Mesenchymal stem cell (in vitro differentiated cells and primary cell): Measurements from ENCODE around the gene CLEC9A.
A peak's percentile ranks its signal among the peaks of the same experiment; 100 is the strongest.

ENCODE experiments used
- DNase-seq: peaks from one replicate; pipeline ENCODE4 v3.0.0-alpha.2; 2013
- H2AFZ ChIP-seq: one replicate; pipeline ENCODE4 v1.6.1; 2013; ENCODE audit warnings: low read depth, mild to moderate bottlenecking, control low read depth, inconsistent platforms, low read length, moderate library complexity
- H2AK5ac ChIP-seq: 2 replicates; pipeline ENCODE4 v1.6.1; 2013; ENCODE audit warnings: low read length, moderate library complexity, mild to moderate bottlenecking, inconsistent platforms; ENCODE audit not compliant: severe bottlenecking
- H2BK120ac ChIP-seq: one replicate; pipeline ENCODE4 v1.6.1; 2013; ENCODE audit warnings: low read depth, mild to moderate bottlenecking, inconsistent platforms, low read length, moderate library complexity
- H2BK12ac ChIP-seq, 2 experiments: one replicate each; pipeline ENCODE4 v1.6.1; 2013; ENCODE audit warnings: inconsistent platforms in 2 of 2, low read length in 2 of 2, mild to moderate bottlenecking in 2 of 2, moderate library complexity in 2 of 2, control low read depth in 1 of 2
- H2BK15ac ChIP-seq: one replicate; pipeline ENCODE4 v1.6.1; 2013; ENCODE audit warnings: mild to moderate bottlenecking, low read depth, inconsistent platforms; ENCODE audit not compliant: poor library complexity, severe bottlenecking
- H2BK5ac ChIP-seq: 2 replicates; pipeline ENCODE4 v1.6.1; 2013; ENCODE audit warnings: low read depth, mild to moderate bottlenecking, low read length, control low read depth, inconsistent platforms; ENCODE audit not compliant: poor library complexity, severe bottlenecking
- H3K14ac ChIP-seq, 2 experiments: one replicate each; pipeline ENCODE4 v1.6.1; 2013; ENCODE audit warnings: inconsistent platforms in 2 of 2, low read length in 2 of 2, control low read depth in 1 of 2, mild to moderate bottlenecking in 1 of 2, moderate library complexity in 1 of 2
- H3K18ac ChIP-seq, 2 experiments: one replicate each; pipeline ENCODE4 v1.6.1; 2013; ENCODE audit warnings: inconsistent platforms in 2 of 2, low read length in 2 of 2, control low read depth in 1 of 2, low read depth in 1 of 2, mild to moderate bottlenecking in 1 of 2
- H3K23ac ChIP-seq, 2 experiments: one replicate each; pipeline ENCODE4 v1.6.1; 2013; ENCODE audit warnings: inconsistent platforms in 2 of 2, low read length in 2 of 2, mild to moderate bottlenecking in 2 of 2, moderate library complexity in 2 of 2, control low read depth in 1 of 2
- H3K27ac ChIP-seq: 2 replicates; pipeline ENCODE4 v1.5.1; 2013; ENCODE audit warnings: mild to moderate bottlenecking, moderate library complexity, low read length, control low read depth, inconsistent platforms; ENCODE audit not compliant: poor library complexity, severe bottlenecking
- H3K27me3 ChIP-seq, 2 experiments: 2 replicates each; pipeline versions ENCODE4 v1.6.1 to v1.7.0; 2013; ENCODE audit warnings: low read length in 2 of 2, mild to moderate bottlenecking in 2 of 2, moderate library complexity in 2 of 2, control low read depth in 1 of 2, inconsistent platforms in 1 of 2; ENCODE audit not compliant: control insufficient read depth in 1 of 2, insufficient read depth in 1 of 2
- H3K36me3 ChIP-seq, 2 experiments: 2 replicates each; pipeline versions ENCODE4 v1.6.1 to v1.7.0; 2013; ENCODE audit warnings: low read length in 2 of 2, control low read depth in 1 of 2, inconsistent platforms in 1 of 2, low read depth in 1 of 2, mild to moderate bottlenecking in 1 of 2; ENCODE audit not compliant: insufficient read depth in 2 of 2, control insufficient read depth in 1 of 2
- H3K4ac ChIP-seq, 2 experiments: one replicate each; pipeline ENCODE4 v1.6.1; 2013; ENCODE audit warnings: inconsistent platforms in 2 of 2, low read length in 2 of 2, mild to moderate bottlenecking in 2 of 2, moderate library complexity in 2 of 2, control low read depth in 1 of 2, low read depth in 1 of 2
- H3K4me1 ChIP-seq: 2 replicates; pipeline ENCODE4 v1.6.1; 2013; ENCODE audit warnings: low read depth, low read length, control low read depth; ENCODE audit not compliant: control insufficient read depth, insufficient read depth
- H3K4me2 ChIP-seq: 2 replicates; pipeline ENCODE4 v1.6.1; 2013; ENCODE audit warnings: low read length, mild to moderate bottlenecking, inconsistent platforms; ENCODE audit not compliant: poor library complexity, severe bottlenecking
- H3K4me3 ChIP-seq, 2 experiments: 2 replicates each; pipeline versions ENCODE4 v1.5.1 to v1.7.0; 2013; ENCODE audit warnings: low read length in 2 of 2, mild to moderate bottlenecking in 2 of 2, control low read depth in 1 of 2, low read depth in 1 of 2; ENCODE audit not compliant: insufficient read depth in 1 of 2
- H3K79me1 ChIP-seq: replicated peaks from 2 replicates; pipeline ENCODE4 v1.6.1; 2013; ENCODE audit warnings: mild to moderate bottlenecking, control low read depth, low read length, inconsistent platforms; ENCODE audit not compliant: poor library complexity, severe bottlenecking
- H3K9ac ChIP-seq: 2 replicates; pipeline ENCODE4 v1.7.0; 2013; ENCODE audit warnings: mild to moderate bottlenecking, low read length, moderate library complexity
- H3K9me3 ChIP-seq: 2 replicates; pipeline ENCODE4 v1.7.0; 2013; ENCODE audit warnings: mild to moderate bottlenecking, low read length; ENCODE audit not compliant: control insufficient read depth
- H4K8ac ChIP-seq: one replicate; pipeline ENCODE4 v1.6.1; 2013; ENCODE audit warnings: inconsistent platforms, mild to moderate bottlenecking, low read length, moderate library complexity
- H4K91ac ChIP-seq: one replicate; pipeline ENCODE4 v1.6.1; 2013; ENCODE audit warnings: mild to moderate bottlenecking, low read length, inconsistent platforms
- WGBS: methylation state at CpG from one replicate; pipeline ENCODE4 v1.1.7; 2013; ENCODE audit warnings: mixed read lengths; 5-methylcytosine and 5-hydroxymethylcytosine counted together

CLEC9A gene

GRCh38 chr12:10094646-10095395 lies 64.3 kb downstream of the CLEC9A start:
- DNase-seq = no peak
- Histone ChIP-seq H3K27me3 (no peaks in the 10 kb centered on the region), H2BK12ac (no peak overlapping the region), H4K8ac (no peak overlapping the region), H3K4me2 (no peak overlapping the region), H3K4ac (no peak overlapping the region), H3K9me3 (no peaks in the 10 kb centered on the region), H3K27ac (no peak overlapping the region), H3K4me3 (no peak overlapping the region), H2BK5ac (no peak overlapping the region), H3K79me1 (no peaks in the 10 kb centered on the region), H3K36me3 (no peaks in the 10 kb centered on the region), H3K14ac (no peak overlapping the region), H2AFZ (no peak overlapping the region), H2BK15ac (no peak overlapping the region), H3K23ac (no peak overlapping the region), H2BK120ac (no peak overlapping the region), H3K9ac (no peak overlapping the region), H2AK5ac (no peak overlapping the region), H3K18ac (no peak overlapping the region), H4K91ac (no peak overlapping the region), H3K4me1 (peaks cover 4% of the 10 kb centered on the region)
- 95% methylated on average over 3 of the region's 4 CpGs for WGBS

GRCh38 chr12:10095971-10096370 lies 65.5 kb downstream of the CLEC9A start:
- no peak overlapping the region for H3K9ac ChIP-seq

GRCh38 chr12:10097521-10097920 lies 67.0 kb downstream of the CLEC9A start:
- Histone ChIP-seq H3K9me3 (no peaks in the 10 kb centered on the region), H3K18ac (no peak overlapping the region), H2BK12ac (no peak overlapping the region), H3K23ac (no peak overlapping the region), H4K91ac (no peak overlapping the region), H3K14ac (no peak overlapping the region), H3K79me1 (no peaks in the 10 kb centered on the region), H3K4me3 (no peak overlapping the region), H3K9ac (no peak overlapping the region), H3K4me1 (peaks cover 4% of the 10 kb centered on the region), H2BK5ac (no peak overlapping the region), H3K4me2 (no peak overlapping the region), H3K36me3 (no peaks in the 10 kb centered on the region), H2BK15ac (no peak overlapping the region), H3K27ac (no peak overlapping the region), H3K4ac (no peak overlapping the region), H2AK5ac (no peak overlapping the region), H2AFZ (no peak overlapping the region), H2BK120ac (no peak overlapping the region), H3K27me3 (no peaks in the 10 kb centered on the region), H4K8ac (no peak overlapping the region)
- peak; percentile 9 for DNase-seq
- 54% methylated on average over 3 of the region's 3 CpGs for WGBS

More at GRCh38 chr12:10095971-10096370, 65.5 kb downstream of the CLEC9A start:
- 95% methylated on average over 3 of the region's 3 CpGs for WGBS
- H3K9me3 ChIP-seq = no peaks in the 10 kb centered on the region
- H3K23ac ChIP-seq = no peak overlapping the region
- H4K8ac ChIP-seq = no peak overlapping the region
- no peaks in the 10 kb centered on the region for H3K36me3 ChIP-seq
- no peak overlapping the region for H2BK15ac ChIP-seq
- H3K4ac ChIP-seq = no peak overlapping the region
- H2AK5ac ChIP-seq = no peak overlapping the region
- no peak overlapping the region for H2BK120ac ChIP-seq
- no peak overlapping the region for H3K14ac ChIP-seq
- DNase-seq = no peak
- H3K4me1 ChIP-seq = peaks cover 4% of the 10 kb centered on the region
- H3K18ac ChIP-seq = no peak overlapping the region
- H2BK5ac ChIP-seq = no peak overlapping the region
- H4K91ac ChIP-seq = no peak overlapping the region
- H2BK12ac ChIP-seq = no peak overlapping the region
- no peaks in the 10 kb centered on the region for H3K27me3 ChIP-seq
- no peaks in the 10 kb centered on the region for H3K79me1 ChIP-seq
- H3K27ac ChIP-seq = no peak overlapping the region
- no peak overlapping the region for H3K4me2 ChIP-seq
- H2AFZ ChIP-seq = no peak overlapping the region
- H3K4me3 ChIP-seq = no peak overlapping the region

- H3K9me3 ChIP-seq = peaks cover under 1% of the 10 kb centered on the region
- no peak within 1 kb of the TSS for H2BK15ac ChIP-seq
- H3K27ac ChIP-seq = no peak within 1 kb of the TSS
- H3K4me3 ChIP-seq = no peak within 1 kb of the TSS
- WGBS = 45% methylated on average over 9 of the region's 10 CpGs
- peak within 1 kb of the TSS; percentile 18 to 33 for H3K18ac ChIP-seq
- no peaks in the 10 kb centered on the region for H3K79me1 ChIP-seq
- H3K4me2 ChIP-seq = no peak within 1 kb of the TSS
- H2BK120ac ChIP-seq = no peak within 1 kb of the TSS
- H3K9ac ChIP-seq = no peak within 1 kb of the TSS
- no peak within 1 kb of the TSS for H3K23ac ChIP-seq
- no peaks in the 10 kb centered on the region for H3K27me3 ChIP-seq
- H3K4me1 ChIP-seq = peaks cover 4% of the 10 kb centered on the region
- H2BK5ac ChIP-seq = no peak within 1 kb of the TSS
- H2AFZ ChIP-seq = no peak within 1 kb of the TSS
- no peak within 1 kb of the TSS for H2AK5ac ChIP-seq
- peak within 1 kb of the TSS; percentile 75 for H4K8ac ChIP-seq
- H4K91ac ChIP-seq = peak within 1 kb of the TSS; percentile 50
- peak within 1 kb of the TSS in 1 of 2 experiments; percentile 23 for H2BK12ac ChIP-seq
- DNase-seq = peak; percentile 43
- peak within 1 kb of the TSS in 1 of 2 experiments; percentile 64 for H3K4ac ChIP-seq
- no peak within 1 kb of the TSS for H3K14ac ChIP-seq
- H3K36me3 ChIP-seq = no peaks in the 10 kb centered on the region
Measured at GRCh38 chr12:10098791-10099190, 68.3 kb downstream of the CLEC9A start, which contains the start of gene CLEC1A. Gene CLEC1A, minus strand, starts transcription at chr12:10098985. Its CDS starts 63 bp downstream, at chr12:10098922.
